GM13976 (cell line): ENCODE data around the gene PRKG1.

Experiments used
- DNase-seq: peaks from one replicate; pipeline ENCODE4 v3.0.0; 2012; ENCODE audit warnings: low spot score
- CTCF ChIP-seq: IDR thresholded peaks from 2 replicates; pipeline ENCODE4 v1.5.1; 2012; ENCODE audit warnings: borderline replicate concordance, mild to moderate bottlenecking; ENCODE audit not compliant: insufficient read depth; ENCODE audit errors: extremely low read depth, missing control alignments, control extremely low read depth
- in situ Hi-C: fragments of 300-500 bp; cut with MboI; formaldehyde crosslinking; loops from one replicate; pipeline ENCODE4 v1.12.0; 2022; ENCODE audit warnings: low sequenced_read_pairs, mixed read lengths, inconsistent platforms; ENCODE audit not compliant: unreplicated experiment

The PRKG1 gene

GRCh38 chr10:51405580-51406351 lies 331.5 kb downstream of the PRKG1 start:
- TF ChIP-seq CTCF, result no peak
- in situ Hi-C loops, result loop anchor here (25.0 kb wide), 1 partner anchor 557 kb away; no protein-coding TSS in a partner anchor

GRCh38 chr10:51406581-51406980 lies 332.3 kb downstream of the PRKG1 start:
- DNase-seq, result no peak
- no peak for TF ChIP-seq CTCF
- in situ Hi-C loops, result loop anchor here (25.0 kb wide), 1 partner anchor 556 kb away; no protein-coding TSS in a partner anchor

More at GRCh38 chr10:51405580-51406351, 331.5 kb downstream of the PRKG1 start:
- DNase-seq, result no peak

DNA sequence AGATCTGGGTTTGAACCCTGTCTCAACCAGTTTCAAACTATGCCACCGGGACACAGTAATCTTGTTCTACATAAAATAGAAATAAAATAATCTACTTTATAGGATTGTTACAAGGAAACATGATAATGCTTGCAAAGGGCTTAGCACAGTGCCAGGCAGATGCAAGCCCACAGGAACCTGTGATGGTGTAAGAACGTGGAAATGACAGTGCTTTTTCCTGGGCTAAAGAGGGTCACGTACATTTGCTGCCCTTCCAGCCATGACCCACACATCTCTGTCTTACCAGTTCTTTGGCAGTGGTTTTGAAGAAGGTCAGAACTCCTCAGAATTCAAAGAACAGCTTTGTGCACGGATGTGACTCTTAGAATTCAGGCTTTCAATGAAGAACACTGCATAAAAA lies 342.2 kb downstream of the PRKG1 start:
- no peak for DNase-seq
- in situ Hi-C loops, result loop anchor here (25.0 kb wide), 1 partner anchor 546 kb away; no protein-coding TSS in a partner anchor
- TF ChIP-seq CTCF, result no peak

GRCh38 chr10:51419196-51420093 lies 345.2 kb downstream of the PRKG1 start:
- no peak for TF ChIP-seq CTCF
- in situ Hi-C loops, result loop anchor here (25.0 kb wide), 1 partner anchor 543 kb away; no protein-coding TSS in a partner anchor
- DNase-seq, result no peak

- in situ Hi-C loops, result loop anchor here (25.0 kb wide), 1 partner anchor 540 kb away; no protein-coding TSS in a partner anchor
- DNase-seq, result no peak
- TF ChIP-seq CTCF, result no peak
Observed at GRCh38 chr10:51421853-51422252, 347.6 kb downstream of the PRKG1 start.
